DND-41 (cell line): ENCODE data around the gene CHRNB2.
"Not testable (repeated sequence)": the region's sequence is repeated elsewhere in the genome, so short reads cannot be mapped to it uniquely, and the experiment has no call there.

ENCODE experiments used
- ATAC-seq: fragments of 200-7000 bp; cut with Tn5 transposase; 3 replicates; pipeline ENCODE4 v1.9.1; 2021; ENCODE audit warnings: low read depth; ENCODE audit not compliant: insufficient read depth
- DNase-seq: peaks from one replicate; pipeline ENCODE4 v3.0.0-alpha.2; 2020
- H2AFZ ChIP-seq: 2 replicates; pipeline ENCODE4 v1.6.0; 2012; ENCODE audit warnings: low read depth, low read length
- H3K27ac ChIP-seq: 2 replicates; pipeline ENCODE4 v1.5.1; 2012; ENCODE audit warnings: low read length, inconsistent platforms
- H3K27me3 ChIP-seq: fragments of 200-600 bp; sonication (generic); 2 replicates; pipeline ENCODE4 v1.6.0; 2012; ENCODE audit warnings: low read length, mild to moderate bottlenecking, inconsistent platforms; ENCODE audit not compliant: insufficient read depth, poor library complexity
- H3K36me3 ChIP-seq: 2 replicates; pipeline ENCODE4 v1.5.1; 2012; ENCODE audit warnings: low read length, inconsistent platforms; ENCODE audit not compliant: insufficient read depth
- H3K4me1 ChIP-seq: 2 replicates; pipeline ENCODE4 v1.5.1; 2012; ENCODE audit warnings: mild to moderate bottlenecking, low read length; ENCODE audit not compliant: insufficient read depth
- H3K4me2 ChIP-seq: 2 replicates; pipeline ENCODE4 v1.6.0; 2012; ENCODE audit warnings: mild to moderate bottlenecking, moderate library complexity, low read length, inconsistent platforms; ENCODE audit not compliant: insufficient read depth
- H3K4me3 ChIP-seq, 2 experiments: fragments of 200-600 bp in 1 of 2; shearing (Covaris generic) in 1 of 2; 2 replicates each; pipeline ENCODE4 v1.5.1; 2012 to 2016; ENCODE audit warnings: inconsistent platforms in 2 of 2, low read length in 2 of 2, mild to moderate bottlenecking in 2 of 2, low read depth in 1 of 2, moderate library complexity in 1 of 2
- H3K79me2 ChIP-seq: 2 replicates; pipeline ENCODE4 v1.6.0; 2012; ENCODE audit warnings: low read length, inconsistent platforms; ENCODE audit not compliant: insufficient read depth
- H3K9ac ChIP-seq: 2 replicates; pipeline ENCODE4 v1.6.0; 2012; ENCODE audit warnings: low read depth, mild to moderate bottlenecking, inconsistent platforms, low read length, moderate library complexity
- H3K9me3 ChIP-seq: 2 replicates; pipeline ENCODE4 v1.5.1; 2012; ENCODE audit warnings: low read length, moderate library complexity, mild to moderate bottlenecking, inconsistent platforms; ENCODE audit not compliant: insufficient read depth, severe bottlenecking
- H4K20me1 ChIP-seq: 2 replicates; pipeline ENCODE4 v1.6.0; 2012; ENCODE audit warnings: low read length; ENCODE audit not compliant: insufficient read depth
- EZH2 ChIP-seq: IDR thresholded peaks from 3 replicates; pipeline ENCODE4 v1.6.1; 2012; ENCODE audit warnings: borderline replicate concordance, low read depth, mild to moderate bottlenecking, moderate library complexity, low read length, inconsistent platforms; ENCODE audit not compliant: severe bottlenecking
- TF ChIP-seq, protein P1 (sequence below): IDR thresholded peaks from 2 replicates; pipeline ENCODE4 v1.5.1; 2012; ENCODE audit warnings: borderline replicate concordance, low read length, moderate library complexity, mild to moderate bottlenecking; ENCODE audit not compliant: poor library complexity, severe bottlenecking; ENCODE audit errors: extremely low read depth

CHRNB2 gene

DNA sequence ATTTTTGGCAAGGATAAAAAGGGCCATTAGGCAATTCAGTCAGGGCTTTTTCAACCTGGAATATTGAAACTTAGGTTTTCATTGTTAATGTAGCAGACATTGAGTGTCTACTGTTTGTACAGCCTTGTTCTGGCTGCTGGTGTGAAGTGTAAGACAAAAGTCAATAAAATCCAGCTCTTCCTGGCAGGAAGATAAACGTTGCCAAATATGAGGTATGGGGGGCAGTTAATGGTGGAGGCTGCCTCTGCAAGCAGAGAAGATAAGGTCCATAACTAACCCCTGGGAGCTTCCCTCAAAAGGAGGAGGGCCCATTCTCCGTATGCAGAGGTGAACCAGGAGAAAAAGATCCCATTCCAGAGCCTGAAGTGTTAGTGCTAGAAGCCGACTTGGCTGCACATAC lies 45.9 kb upstream of the CHRNB2 start:
- no peak for DNase-seq
- no peaks in the 10 kb centered on the region for H4K20me1 ChIP-seq
- H3K4me2 ChIP-seq, result no peak overlapping the region
- no peak overlapping the region for H3K4me3 ChIP-seq
- H2AFZ ChIP-seq, result no peak overlapping the region
- peaks cover 39% of the 10 kb centered on the region for H3K27me3 ChIP-seq
- no peaks in the 10 kb centered on the region for H3K4me1 ChIP-seq
- no peaks in the 10 kb centered on the region for H3K79me2 ChIP-seq
- TF ChIP-seq, protein P1, sequence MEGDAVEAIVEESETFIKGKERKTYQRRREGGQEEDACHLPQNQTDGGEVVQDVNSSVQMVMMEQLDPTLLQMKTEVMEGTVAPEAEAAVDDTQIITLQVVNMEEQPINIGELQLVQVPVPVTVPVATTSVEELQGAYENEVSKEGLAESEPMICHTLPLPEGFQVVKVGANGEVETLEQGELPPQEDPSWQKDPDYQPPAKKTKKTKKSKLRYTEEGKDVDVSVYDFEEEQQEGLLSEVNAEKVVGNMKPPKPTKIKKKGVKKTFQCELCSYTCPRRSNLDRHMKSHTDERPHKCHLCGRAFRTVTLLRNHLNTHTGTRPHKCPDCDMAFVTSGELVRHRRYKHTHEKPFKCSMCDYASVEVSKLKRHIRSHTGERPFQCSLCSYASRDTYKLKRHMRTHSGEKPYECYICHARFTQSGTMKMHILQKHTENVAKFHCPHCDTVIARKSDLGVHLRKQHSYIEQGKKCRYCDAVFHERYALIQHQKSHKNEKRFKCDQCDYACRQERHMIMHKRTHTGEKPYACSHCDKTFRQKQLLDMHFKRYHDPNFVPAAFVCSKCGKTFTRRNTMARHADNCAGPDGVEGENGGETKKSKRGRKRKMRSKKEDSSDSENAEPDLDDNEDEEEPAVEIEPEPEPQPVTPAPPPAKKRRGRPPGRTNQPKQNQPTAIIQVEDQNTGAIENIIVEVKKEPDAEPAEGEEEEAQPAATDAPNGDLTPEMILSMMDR, result no peak
- TF ChIP-seq EZH2, result no peak
- no peak overlapping the region for H3K27ac ChIP-seq
- H3K9ac ChIP-seq, result no peak overlapping the region
- no peak for ATAC-seq
- no peaks in the 10 kb centered on the region for H3K9me3 ChIP-seq
- H3K36me3 ChIP-seq, result no peaks in the 10 kb centered on the region

DNA sequence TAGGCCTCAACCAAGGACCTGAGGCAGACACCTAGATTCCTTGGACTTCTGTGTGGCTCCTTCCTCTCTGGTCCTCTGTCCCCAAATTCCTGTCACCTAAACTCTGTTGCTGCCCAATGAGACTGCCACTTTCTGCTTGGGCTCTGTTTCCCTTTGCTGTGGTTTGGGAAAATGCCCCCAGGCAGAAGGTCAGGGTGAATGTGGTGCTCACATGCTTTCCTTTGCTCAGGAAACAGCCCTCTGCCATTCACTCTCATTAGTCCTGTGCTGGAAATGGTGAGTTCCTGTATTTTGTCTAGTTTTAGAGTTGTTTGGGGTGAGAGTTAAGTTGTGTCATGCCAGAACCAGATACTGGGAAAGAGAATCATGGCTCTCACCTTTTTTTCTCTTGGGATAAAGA lies 42.7 kb upstream of the CHRNB2 start:
- Histone ChIP-seq H3K9me3 (no peaks in the 10 kb centered on the region), H3K27me3 (peaks cover 30% of the 10 kb centered on the region), H3K4me1 (no peaks in the 10 kb centered on the region), H3K79me2 (no peaks in the 10 kb centered on the region), H3K27ac (no peak overlapping the region), H3K4me2 (no peak overlapping the region), H3K36me3 (no peaks in the 10 kb centered on the region), H3K4me3 (no peak overlapping the region), H4K20me1 (no peaks in the 10 kb centered on the region), H2AFZ (no peak overlapping the region), H3K9ac (no peak overlapping the region)
- no peak for ATAC-seq
- TF ChIP-seq EZH2, result no peak
- TF ChIP-seq, protein P1, result no peak
- no peak for DNase-seq

DNA sequence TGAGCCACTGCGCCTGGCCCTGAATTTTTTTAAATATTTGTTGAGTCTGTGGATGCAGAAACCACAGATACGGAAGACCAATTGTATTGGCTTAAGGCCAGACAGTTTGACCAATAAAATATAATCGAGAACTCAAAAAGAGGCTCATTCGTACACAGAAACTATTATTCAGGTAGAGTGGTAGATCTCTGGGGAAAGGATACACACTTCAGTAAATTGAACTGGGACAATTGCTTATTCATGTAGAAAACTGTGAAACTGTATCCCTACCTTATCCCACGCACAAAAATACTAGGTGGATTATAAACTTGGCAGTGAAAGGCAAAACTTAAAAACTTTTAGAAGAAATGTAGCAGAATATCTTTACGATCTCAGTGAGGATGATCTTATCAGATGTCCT lies 40.4 kb upstream of the CHRNB2 start:
- no peak for TF ChIP-seq EZH2
- TF ChIP-seq, protein P1, result no peak
- Histone ChIP-seq H3K9me3 (no peaks in the 10 kb centered on the region), H3K27ac (no peak overlapping the region), H3K36me3 (no peaks in the 10 kb centered on the region), H3K4me2 (no peak overlapping the region), H3K4me1 (no peaks in the 10 kb centered on the region), H4K20me1 (no peaks in the 10 kb centered on the region), H3K9ac (no peak overlapping the region), H3K27me3 (peaks cover 11% of the 10 kb centered on the region), H3K79me2 (no peaks in the 10 kb centered on the region), H3K4me3 (no peak overlapping the region), H2AFZ (no peak overlapping the region)
- ATAC-seq, result no peak
- no peak for DNase-seq

DNA sequence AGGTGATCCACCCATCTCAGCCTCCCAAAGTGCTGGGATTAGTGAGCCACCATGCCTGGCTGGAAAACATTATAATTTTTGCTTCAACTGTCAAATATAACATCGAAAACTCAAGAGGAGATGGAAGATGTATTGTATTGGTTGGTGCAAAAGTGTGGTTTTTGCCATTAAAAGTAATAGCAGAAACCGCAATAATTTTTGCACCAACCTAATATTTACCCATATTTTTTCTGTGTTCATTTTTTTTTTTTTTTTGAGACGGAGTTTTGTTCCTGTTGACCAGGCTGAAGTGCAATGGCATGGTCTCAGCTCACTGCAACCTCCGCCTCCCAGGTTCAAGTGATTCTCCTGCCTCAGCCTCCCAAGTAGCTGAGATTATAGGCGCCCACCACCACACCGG lies 38.3 kb upstream of the CHRNB2 start:
- no peak overlapping the region for H2AFZ ChIP-seq
- no peak overlapping the region for H3K27ac ChIP-seq
- no peak overlapping the region for H3K9ac ChIP-seq
- no peaks in the 10 kb centered on the region for H4K20me1 ChIP-seq
- DNase-seq, result no peak
- ATAC-seq, result no peak
- no peaks in the 10 kb centered on the region for H3K79me2 ChIP-seq
- H3K4me2 ChIP-seq, result no peak overlapping the region
- H3K27me3 ChIP-seq, result no peaks in the 10 kb centered on the region
- TF ChIP-seq, protein P1, result no peak
- TF ChIP-seq EZH2, result no peak
- no peaks in the 10 kb centered on the region for H3K36me3 ChIP-seq
- H3K9me3 ChIP-seq, result no peaks in the 10 kb centered on the region
- no peaks in the 10 kb centered on the region for H3K4me1 ChIP-seq
- no peak overlapping the region for H3K4me3 ChIP-seq

DNA sequence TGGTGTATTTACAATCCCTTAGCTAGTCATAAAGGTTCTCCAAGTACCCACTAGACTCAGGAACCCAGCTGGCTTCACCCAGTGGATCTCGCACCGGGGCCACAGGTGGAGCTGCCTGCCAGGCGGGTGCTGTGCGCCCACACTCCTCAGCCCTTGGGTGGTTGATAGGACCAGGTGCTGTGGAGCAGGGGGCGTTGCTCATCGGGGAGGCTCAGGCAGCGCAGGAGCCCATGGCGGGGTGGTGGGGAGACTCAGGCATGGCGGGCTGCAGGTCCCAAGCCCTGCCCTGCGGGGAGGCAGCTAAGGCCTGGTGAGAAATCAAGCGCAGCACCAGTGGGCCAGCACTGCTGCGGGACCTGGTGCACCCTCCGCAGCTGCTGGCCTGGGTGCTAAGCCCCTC lies 35.6 kb upstream of the CHRNB2 start:
- not testable (repeated sequence) for DNase-seq, H3K4me3 ChIP-seq, H3K27me3 ChIP-seq, H3K9me3 ChIP-seq, ATAC-seq, H2AFZ ChIP-seq, H3K27ac ChIP-seq, H3K36me3 ChIP-seq, H3K79me2 ChIP-seq, H3K4me1 ChIP-seq, H4K20me1 ChIP-seq, H3K4me2 ChIP-seq, H3K9ac ChIP-seq
